Vagina (tissue), 2 donors: Measurements from ENCODE around the gene SLC1A3. TPM values are rescaled to one million over a fixed set of nuclear protein-coding genes. Genes with fewer than 3 reads are reported as not detected.

ENCODE experiments used
- DNase-seq, 2 donors: peaks; one replicate each; pipeline ENCODE4 v3.0.0-alpha.2; 2017; ENCODE audit errors: extremely low spot score in 2 of 2
- H3K27ac ChIP-seq: fragments of 200-600 bp; sonication (generic); one replicate; pipeline ENCODE4 v1.5.1; 2019
- H3K27me3 ChIP-seq: fragments of 200-600 bp; sonication (generic); one replicate; pipeline ENCODE4 v1.5.1; 2019
- H3K36me3 ChIP-seq, 2 donors: fragments of 200-600 bp; sonication (generic); one replicate each; pipeline ENCODE4 v1.5.1; 2017 to 2019
- H3K4me1 ChIP-seq: fragments of 200-600 bp; sonication (generic); one replicate; pipeline ENCODE4 v1.5.1; 2019
- H3K4me3 ChIP-seq, 2 donors: fragments of 200-600 bp; sonication (generic); 1 replicate in 1 of 2; 2 replicates in 1 of 2; pipeline ENCODE4 v1.5.1; 2016 to 2019
- H3K9me3 ChIP-seq: fragments of 200-600 bp; sonication (generic); one replicate; pipeline ENCODE4 v1.5.1; 2019
- CTCF ChIP-seq, 3 experiments: fragments of 450-650 bp in 2 of 3; fragments of 200-600 bp in 1 of 3; sonication (generic) in 1 of 3; IDR thresholded peaks; one replicate each; pipeline ENCODE4 v1.5.1; 2017 to 2019; ENCODE audit warnings: antibody characterized with exemption in 3 of 3, mild to moderate bottlenecking in 2 of 3, moderate library complexity in 2 of 3
- POLR2A ChIP-seq, 2 donors: fragments of 450-650 bp; IDR thresholded peaks; one replicate each; pipeline ENCODE4 v1.6.1; 2017; ENCODE audit warnings: antibody characterized with exemption in 2 of 2, mild to moderate bottlenecking in 2 of 2, moderate library complexity in 2 of 2
- POLR2AphosphoS5 ChIP-seq, 2 donors: sonication (generic); formaldehyde crosslinking; IDR thresholded peaks; one replicate each; pipeline ENCODE4 v1.9.0; 2017; ENCODE audit warnings: antibody characterized with exemption in 2 of 2, mild to moderate bottlenecking in 2 of 2, low read depth in 1 of 2; ENCODE audit not compliant: insufficient read depth in 1 of 2
- intact Hi-C: fragments of 100-400 bp; cut with DNase I; formaldehyde crosslinking; loops from one replicate; pipeline ENCODE4 v1.15.1; 2023
- total RNA-seq: library from RNA; depleted of rRNA; stranded (reverse); fragments of >200 nt; gene quantifications from one replicate; pipeline ENCODE4 v1.2.3, GENCODE V29; 2016

SLC1A3 gene
- total RNA-seq, 1 donor from 2014 or later = 18.9 TPM

- H3K4me1 ChIP-seq = no peaks in the 10 kb centered on the region
- no peaks in the 10 kb centered on the region for H3K9me3 ChIP-seq
- intact Hi-C loops = no loop called here
- no peak overlapping the region for H3K4me3 ChIP-seq
- no peak for TF ChIP-seq POLR2A (IDR thresholded peaks at IDR 0.05)
- no peak for DNase-seq
- no peak overlapping the region for H3K27ac ChIP-seq
- no peaks in the 10 kb centered on the region for H3K36me3 ChIP-seq
- H3K27me3 ChIP-seq = no peaks in the 10 kb centered on the region
Measured at GRCh38 chr5:36637516-36637915, 31.1 kb downstream of the SLC1A3 start.

- no peak overlapping the region for H3K27ac ChIP-seq
- intact Hi-C loops = no loop called here
- H3K27me3 ChIP-seq = no peaks in the 10 kb centered on the region
- no peaks in the 10 kb centered on the region for H3K36me3 ChIP-seq
- no peaks in the 10 kb centered on the region for H3K4me1 ChIP-seq
- no peak overlapping the region for H3K4me3 ChIP-seq
- TF ChIP-seq POLR2A (IDR thresholded peaks at IDR 0.05) = no peak
- TF ChIP-seq CTCF (IDR thresholded peaks at IDR 0.05) = no peak
- no peak for TF ChIP-seq POLR2AphosphoS5 (IDR thresholded peaks at IDR 0.05; ENCODE audit: insufficient read depth in 1 of 2, low read depth in 1 of 2)
- DNase-seq = no peak
- no peaks in the 10 kb centered on the region for H3K9me3 ChIP-seq
Measured at GRCh38 chr5:36638056-36638455, 31.6 kb downstream of the SLC1A3 start.

GRCh38 chr5:36640949-36641348 is 34.5 kb downstream of the SLC1A3 start:
- Histone ChIP-seq H3K4me3 (no peak overlapping the region), H3K4me1 (no peaks in the 10 kb centered on the region), H3K36me3 (no peaks in the 10 kb centered on the region), H3K27ac (no peak overlapping the region), H3K27me3 (no peaks in the 10 kb centered on the region), H3K9me3 (no peaks in the 10 kb centered on the region)
- intact Hi-C loops = no loop called here
- no peak for DNase-seq
- TF ChIP-seq POLR2A (IDR thresholded peaks at IDR 0.05) (no peak), CTCF (IDR thresholded peaks at IDR 0.05) (no peak), POLR2AphosphoS5 (IDR thresholded peaks at IDR 0.05; ENCODE audit: insufficient read depth in 1 of 2, low read depth in 1 of 2) (no peak)

- H3K4me3 ChIP-seq = no peak overlapping the region
- no peak for DNase-seq
- intact Hi-C loops = no loop called here
- TF ChIP-seq CTCF (IDR thresholded peaks at IDR 0.05) (no peak), POLR2AphosphoS5 (IDR thresholded peaks at IDR 0.05; ENCODE audit: insufficient read depth in 1 of 2, low read depth in 1 of 2) (no peak), POLR2A (IDR thresholded peaks at IDR 0.05) (no peak)
- H3K9me3 ChIP-seq = no peaks in the 10 kb centered on the region
- H3K27me3 ChIP-seq = no peaks in the 10 kb centered on the region
- H3K4me1 ChIP-seq = no peaks in the 10 kb centered on the region
- no peaks in the 10 kb centered on the region for H3K36me3 ChIP-seq
- no peak overlapping the region for H3K27ac ChIP-seq
Measured at GRCh38 chr5:36641431-36641830, 35.0 kb downstream of the SLC1A3 start.

GRCh38 chr5:36642089-36642488 is 35.7 kb downstream of the SLC1A3 start:
- intact Hi-C loops = no loop called here
- H3K4me3 ChIP-seq = no peak overlapping the region
- H3K27me3 ChIP-seq = no peaks in the 10 kb centered on the region

More at GRCh38 chr5:36642089-36642488, 35.7 kb downstream of the SLC1A3 start:
- Histone ChIP-seq H3K9me3 (no peaks in the 10 kb centered on the region), H3K4me1 (no peaks in the 10 kb centered on the region), H3K27ac (no peak overlapping the region), H3K36me3 (no peaks in the 10 kb centered on the region)
- no peak for DNase-seq
- TF ChIP-seq POLR2A (IDR thresholded peaks at IDR 0.05) = no peak
- TF ChIP-seq POLR2AphosphoS5 (IDR thresholded peaks at IDR 0.05; ENCODE audit: insufficient read depth in 1 of 2, low read depth in 1 of 2) = no peak
- TF ChIP-seq CTCF (IDR thresholded peaks at IDR 0.05) = no peak
